ENCODE measurements around the gene CCDC27. TPM values are rescaled to one million over a fixed set of nuclear protein-coding genes. Genes with fewer than 3 reads are reported as not detected.

Gene CCDC27
- total RNA-seq, 1 donor from 2014 or later: not detected

DNA sequence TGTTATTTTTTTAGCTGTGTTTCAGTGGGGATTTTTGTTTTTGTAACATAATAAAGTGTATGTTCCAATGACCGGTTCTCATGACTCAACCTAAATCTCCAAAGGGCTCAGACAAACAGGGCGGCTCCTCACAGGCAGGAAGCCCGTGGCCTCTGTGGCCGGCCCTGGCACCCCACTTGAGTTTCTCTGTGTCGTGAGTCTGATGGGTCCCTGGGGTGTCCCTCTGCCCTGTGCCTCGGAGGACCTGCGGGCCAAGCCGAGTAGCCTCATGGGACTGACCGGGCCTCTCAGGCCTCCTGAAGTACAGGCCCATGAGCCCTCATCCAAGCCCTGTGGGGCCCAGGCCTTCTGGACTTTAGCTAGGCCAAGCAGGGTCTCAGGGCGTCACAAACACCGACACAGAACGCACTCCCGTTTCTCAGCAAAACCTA, 16.1 kb upstream of the CCDC27 start:
- TF ChIP-seq, protein P1, sequence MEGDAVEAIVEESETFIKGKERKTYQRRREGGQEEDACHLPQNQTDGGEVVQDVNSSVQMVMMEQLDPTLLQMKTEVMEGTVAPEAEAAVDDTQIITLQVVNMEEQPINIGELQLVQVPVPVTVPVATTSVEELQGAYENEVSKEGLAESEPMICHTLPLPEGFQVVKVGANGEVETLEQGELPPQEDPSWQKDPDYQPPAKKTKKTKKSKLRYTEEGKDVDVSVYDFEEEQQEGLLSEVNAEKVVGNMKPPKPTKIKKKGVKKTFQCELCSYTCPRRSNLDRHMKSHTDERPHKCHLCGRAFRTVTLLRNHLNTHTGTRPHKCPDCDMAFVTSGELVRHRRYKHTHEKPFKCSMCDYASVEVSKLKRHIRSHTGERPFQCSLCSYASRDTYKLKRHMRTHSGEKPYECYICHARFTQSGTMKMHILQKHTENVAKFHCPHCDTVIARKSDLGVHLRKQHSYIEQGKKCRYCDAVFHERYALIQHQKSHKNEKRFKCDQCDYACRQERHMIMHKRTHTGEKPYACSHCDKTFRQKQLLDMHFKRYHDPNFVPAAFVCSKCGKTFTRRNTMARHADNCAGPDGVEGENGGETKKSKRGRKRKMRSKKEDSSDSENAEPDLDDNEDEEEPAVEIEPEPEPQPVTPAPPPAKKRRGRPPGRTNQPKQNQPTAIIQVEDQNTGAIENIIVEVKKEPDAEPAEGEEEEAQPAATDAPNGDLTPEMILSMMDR (conservative IDR thresholded peaks at IDR 0.05; ENCODE audit: low read depth, low read length): no peak
- no peak for DNase-seq (ENCODE audit: low read depth)
- no peak overlapping the region for H3K4me3 ChIP-seq (ENCODE audit: low read depth, low read length)

DNA sequence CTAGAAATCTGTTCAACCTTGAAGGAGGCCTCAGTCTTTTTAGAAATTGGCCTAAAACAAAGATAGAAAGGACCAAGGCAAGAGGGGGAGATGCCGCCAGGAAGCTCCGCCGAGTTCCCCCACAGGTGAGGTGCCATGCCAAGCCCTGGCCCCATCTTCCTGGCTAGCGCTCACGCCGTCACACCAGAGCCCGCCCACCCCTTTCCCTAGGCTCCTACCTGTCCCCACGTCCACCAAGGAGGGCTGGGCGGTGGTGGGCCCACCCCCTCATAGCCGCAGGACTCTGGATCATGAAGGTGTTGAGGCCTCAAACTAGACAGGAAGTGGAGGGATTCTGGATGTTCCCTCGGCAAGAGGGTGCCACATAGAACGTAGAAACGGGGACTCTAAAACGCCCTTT, 15.5 kb upstream of the CCDC27 start:
- TF ChIP-seq, protein P1 (conservative IDR thresholded peaks at IDR 0.05; ENCODE audit: low read depth, low read length): no peak
- no peak for DNase-seq (ENCODE audit: low read depth)
- H3K4me3 ChIP-seq (ENCODE audit: low read depth, low read length): no peak overlapping the region

DNA sequence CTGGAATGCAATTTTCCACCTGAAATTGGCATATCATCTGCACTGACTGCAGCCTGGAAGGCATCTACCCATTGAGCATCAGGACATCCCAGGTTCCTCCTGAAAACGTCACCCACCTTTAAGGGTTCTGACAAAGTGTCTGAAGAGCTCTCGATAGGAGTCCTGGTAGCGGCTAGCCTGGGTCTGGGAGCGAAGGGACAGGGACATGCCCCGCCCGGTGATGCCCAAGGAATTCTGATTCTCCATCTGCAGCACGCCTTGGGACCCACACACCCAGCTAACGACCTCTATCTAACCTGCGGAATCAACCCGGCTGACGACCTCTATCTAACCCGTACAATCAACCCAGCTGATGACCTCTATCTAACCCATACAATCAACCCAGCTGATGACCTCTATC, 13.3 kb upstream of the CCDC27 start:
- no peak overlapping the region for H3K4me3 ChIP-seq (ENCODE audit: low read depth, low read length)
- DNase-seq (ENCODE audit: low read depth): no peak
- TF ChIP-seq, protein P1 (conservative IDR thresholded peaks at IDR 0.05; ENCODE audit: low read depth, low read length): no peak

DNA sequence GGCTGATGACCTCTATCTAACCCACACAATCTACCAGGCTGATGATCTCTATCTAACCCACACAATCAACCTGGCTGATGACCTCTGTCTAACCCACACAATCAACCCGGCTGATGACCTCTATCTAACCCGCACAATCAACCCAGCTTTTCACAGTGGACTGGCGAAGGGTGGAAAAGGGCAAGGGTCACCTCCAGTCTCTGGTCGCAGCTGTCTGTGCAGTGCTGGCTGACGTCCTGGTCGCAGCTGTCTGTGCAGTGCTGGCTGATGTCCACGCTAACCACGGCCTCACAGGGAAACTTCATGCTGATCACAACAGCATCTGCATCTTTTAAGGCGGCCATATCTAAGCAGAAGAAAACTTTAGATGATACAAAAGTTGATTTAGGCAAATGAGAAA, 12.2 kb upstream of the CCDC27 start:
- no peak overlapping the region for H3K4me3 ChIP-seq (ENCODE audit: low read depth, low read length)
- DNase-seq (ENCODE audit: low read depth): no peak
- TF ChIP-seq, protein P1 (conservative IDR thresholded peaks at IDR 0.05; ENCODE audit: low read depth, low read length): no peak

DNA sequence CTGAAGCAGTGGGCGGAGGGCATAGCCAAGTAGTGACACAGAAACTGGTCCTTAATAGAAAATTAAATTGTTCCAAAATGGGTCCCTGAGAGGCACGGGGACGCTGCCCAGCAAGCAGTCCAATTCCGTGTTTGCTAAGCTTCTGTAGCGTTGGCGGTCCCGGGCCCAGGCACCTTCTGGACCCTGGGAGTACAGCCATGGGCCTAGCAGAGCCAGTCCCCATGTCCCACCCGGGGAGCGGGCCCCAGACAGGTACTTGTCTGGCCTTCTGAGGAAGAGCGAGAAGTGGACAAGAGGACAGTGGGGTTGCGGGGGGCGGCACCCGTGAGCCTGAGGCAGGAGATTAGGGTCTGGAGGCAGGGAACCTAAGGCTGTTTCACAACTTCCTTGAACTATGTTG, 11.5 kb upstream of the CCDC27 start:
- no peak overlapping the region for H3K4me3 ChIP-seq (ENCODE audit: low read depth, low read length)
- TF ChIP-seq, protein P1 (conservative IDR thresholded peaks at IDR 0.05; ENCODE audit: low read depth, low read length): no peak
- no peak for DNase-seq (ENCODE audit: low read depth)

DNA sequence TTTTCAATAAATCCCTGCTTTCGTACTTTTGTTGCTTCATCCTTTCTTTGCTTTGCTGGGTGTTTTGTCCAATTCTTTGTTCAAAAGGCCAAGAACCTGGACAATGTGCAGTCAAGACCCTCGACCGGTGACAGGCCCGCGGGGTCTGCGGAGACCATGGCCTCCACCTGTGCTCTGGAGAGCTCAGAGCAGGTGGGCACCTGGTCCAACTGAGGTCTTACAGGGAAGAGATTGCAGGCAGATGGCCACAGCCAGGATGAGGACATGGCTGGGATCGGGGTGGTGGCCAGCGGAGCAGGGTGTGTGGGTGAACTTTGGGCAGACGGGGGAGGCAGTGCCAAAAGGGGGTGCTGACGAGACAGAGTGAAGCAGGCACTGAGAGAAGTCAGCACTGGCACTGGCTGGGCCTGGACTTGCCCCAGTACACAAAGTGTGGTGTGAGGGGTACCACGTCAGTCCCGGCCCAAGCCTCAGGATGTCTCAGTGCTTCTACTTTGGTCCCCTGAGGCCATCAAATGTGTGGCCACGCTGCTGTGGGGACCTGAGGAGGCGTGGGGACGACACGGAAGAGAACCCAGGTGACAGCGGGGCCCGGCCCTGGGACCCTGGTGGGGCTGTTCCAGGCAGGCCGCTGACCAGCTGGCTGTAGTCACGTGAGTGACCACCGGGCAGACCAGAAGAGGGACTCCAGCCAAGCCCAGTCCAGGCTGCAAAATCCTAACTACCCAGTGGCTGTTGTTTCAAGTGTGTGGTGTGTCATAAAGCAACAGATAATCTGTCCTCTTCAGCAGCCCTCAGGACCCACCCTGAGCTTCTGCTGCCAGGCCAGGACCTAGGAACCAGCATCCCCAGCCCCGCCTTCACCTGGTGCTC, 10.4 kb upstream of the CCDC27 start:
- H3K4me3 ChIP-seq (ENCODE audit: low read depth, low read length): no peak overlapping the region
- DNase-seq (ENCODE audit: low read depth): no peak
- TF ChIP-seq, protein P1 (conservative IDR thresholded peaks at IDR 0.05; ENCODE audit: low read depth, low read length): no peak
